ENCODE data around the gene RSPH6A.

- TF ChIP-seq, protein P1, sequence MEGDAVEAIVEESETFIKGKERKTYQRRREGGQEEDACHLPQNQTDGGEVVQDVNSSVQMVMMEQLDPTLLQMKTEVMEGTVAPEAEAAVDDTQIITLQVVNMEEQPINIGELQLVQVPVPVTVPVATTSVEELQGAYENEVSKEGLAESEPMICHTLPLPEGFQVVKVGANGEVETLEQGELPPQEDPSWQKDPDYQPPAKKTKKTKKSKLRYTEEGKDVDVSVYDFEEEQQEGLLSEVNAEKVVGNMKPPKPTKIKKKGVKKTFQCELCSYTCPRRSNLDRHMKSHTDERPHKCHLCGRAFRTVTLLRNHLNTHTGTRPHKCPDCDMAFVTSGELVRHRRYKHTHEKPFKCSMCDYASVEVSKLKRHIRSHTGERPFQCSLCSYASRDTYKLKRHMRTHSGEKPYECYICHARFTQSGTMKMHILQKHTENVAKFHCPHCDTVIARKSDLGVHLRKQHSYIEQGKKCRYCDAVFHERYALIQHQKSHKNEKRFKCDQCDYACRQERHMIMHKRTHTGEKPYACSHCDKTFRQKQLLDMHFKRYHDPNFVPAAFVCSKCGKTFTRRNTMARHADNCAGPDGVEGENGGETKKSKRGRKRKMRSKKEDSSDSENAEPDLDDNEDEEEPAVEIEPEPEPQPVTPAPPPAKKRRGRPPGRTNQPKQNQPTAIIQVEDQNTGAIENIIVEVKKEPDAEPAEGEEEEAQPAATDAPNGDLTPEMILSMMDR (IDR thresholded peaks at IDR 0.05), result no peak
- no peak for TF ChIP-seq POLR2A (IDR thresholded peaks at IDR 0.05)
These were observed 12.5 kb upstream of the RSPH6A start for GRCh38 chr19:45827459-45828093.

Data from lower leg skin (tissue), 3 donors.